Upper lobe of left lung (tissue), 4 donors: ENCODE measurements around the gene CATSPERZ.

ENCODE experiments used
- CTCF ChIP-seq, 6 experiments: fragments of 450-650 bp in 4 of 6; fragments of 200-600 bp in 2 of 6; sonication (generic) in 2 of 6; IDR thresholded peaks; one replicate each; pipeline ENCODE4 v1.5.1; 2016 to 2019; ENCODE audit warnings: antibody characterized with exemption in 6 of 6
- EP300 ChIP-seq, 4 donors: sonication (generic); formaldehyde crosslinking; IDR thresholded peaks; one replicate each; pipeline ENCODE4 v1.5.1; 2017; ENCODE audit warnings: antibody characterized with exemption in 4 of 4, control low read depth in 2 of 4
- POLR2A ChIP-seq, 4 donors: fragments of 450-650 bp; IDR thresholded peaks; one replicate each; pipeline ENCODE4 v1.5.1; 2016 to 2017; ENCODE audit warnings: antibody characterized with exemption in 4 of 4, mild to moderate bottlenecking in 2 of 4

GRCh38 chr11:64296830-64297698 is 3.1 kb upstream of the CATSPERZ start:
- TF ChIP-seq POLR2A (IDR thresholded peaks at IDR 0.05) (no peak), CTCF (IDR thresholded peaks at IDR 0.05) (no peak), EP300 (IDR thresholded peaks at IDR 0.05) (no peak)
